IMR-90 (cell line): ENCODE results near the gene TTC27. TPM values are rescaled to one million over a fixed set of nuclear protein-coding genes. Genes with fewer than 3 reads are reported as not detected.
A peak's percentile ranks its signal among the peaks of the same experiment; 100 is the strongest.

ENCODE experiments used
- ATAC-seq: fragments of 200-7000 bp; cut with Tn5 transposase; 2 replicates; pipeline ENCODE4 v1.9.1; 2020; ENCODE audit warnings: low read depth, mild to moderate bottlenecking, moderate library complexity
- BruUV-seq: library from RNA; stranded (reverse); fragments of 400-500 nt; replicated peaks from 2 replicates; lab custom pipeline; 2021; lab: Mats Ljungman, UMichigan
- CTCF ChIA-PET: fragments of 300-600 bp; formaldehyde crosslinking; extraction: SDS; loops from one replicate; lab custom pipeline; 2021; ENCODE audit warnings: antibody characterized with exemption; lab: Yijun Ruan, JAX
- POLR2A ChIA-PET: fragments of 300-600 bp; sonication (Branson Sonifier 250); formaldehyde crosslinking; loops from one replicate; lab custom pipeline; 2022; ENCODE audit warnings: antibody characterized with exemption; ENCODE audit not compliant: unreplicated experiment; lab: Charles Lee
- DNase-seq: peaks from one replicate; pipeline ENCODE4 v3.0.0; 2013
- H2AFZ ChIP-seq: replicated peaks from 2 replicates; pipeline ENCODE3; 2013; ENCODE audit warnings: low read length, mild to moderate bottlenecking; ENCODE audit not compliant: poor library complexity
- H2AK5ac ChIP-seq: 2 replicates; pipeline ENCODE4 v1.6.1; 2013; ENCODE audit warnings: low read depth, low read length, inconsistent platforms
- H2AK9ac ChIP-seq: replicated peaks from 2 replicates; pipeline ENCODE3; 2013; ENCODE audit warnings: mild to moderate bottlenecking, low read depth, low read length, moderate library complexity; ENCODE audit not compliant: poor library complexity
- H2BK120ac ChIP-seq: 2 replicates; pipeline ENCODE4 v1.6.1; 2013; ENCODE audit warnings: low read depth, low read length, inconsistent platforms
- H2BK15ac ChIP-seq: 3 replicates; pipeline ENCODE4 v1.6.1; 2013; ENCODE audit warnings: low read depth, low read length, inconsistent platforms
- H2BK20ac ChIP-seq: 2 replicates; pipeline ENCODE4 v1.6.1; 2013; ENCODE audit warnings: low read depth, mild to moderate bottlenecking, inconsistent platforms, low read length, moderate library complexity
- H2BK5ac ChIP-seq: 2 replicates; pipeline ENCODE4 v1.6.1; 2013; ENCODE audit warnings: mild to moderate bottlenecking, low read depth, low read length, inconsistent platforms; ENCODE audit not compliant: poor library complexity, severe bottlenecking
- H3K14ac ChIP-seq: replicated peaks from 2 replicates; pipeline ENCODE4 v1.6.1; 2013; ENCODE audit warnings: low read depth, low read length, inconsistent platforms
- H3K18ac ChIP-seq: 2 replicates; pipeline ENCODE4 v1.6.1; 2013; ENCODE audit warnings: low read depth, low read length, control low read depth
- H3K23ac ChIP-seq: 2 replicates; pipeline ENCODE4 v1.6.1; 2013; ENCODE audit warnings: low read depth, low read length, inconsistent platforms
- H3K27ac ChIP-seq: 2 replicates; pipeline ENCODE4 v1.5.1; 2013; ENCODE audit warnings: mild to moderate bottlenecking, control low read depth, low read length; ENCODE audit not compliant: insufficient read depth
- H3K27me3 ChIP-seq: 2 replicates; pipeline ENCODE4 v1.6.1; 2013; ENCODE audit warnings: low read length; ENCODE audit not compliant: control insufficient read depth, insufficient read depth
- H3K36me3 ChIP-seq: 2 replicates; pipeline ENCODE4 v1.6.1; 2013; ENCODE audit warnings: low read length, mixed read lengths; ENCODE audit not compliant: control insufficient read depth, insufficient read depth
- H3K4ac ChIP-seq: 2 replicates; pipeline ENCODE4 v1.6.1; 2013; ENCODE audit warnings: low read depth, low read length, inconsistent platforms
- H3K4me1 ChIP-seq: 2 replicates; pipeline ENCODE4 v1.6.1; 2013; ENCODE audit warnings: low read length, mixed read lengths; ENCODE audit not compliant: control insufficient read depth, insufficient read depth
- H3K4me2 ChIP-seq: 2 replicates; pipeline ENCODE4 v1.6.1; 2013; ENCODE audit warnings: low read depth, mild to moderate bottlenecking, control low read depth, low read length, moderate library complexity
- H3K4me3 ChIP-seq: 2 replicates; pipeline ENCODE4 v1.5.1; 2013; ENCODE audit warnings: low read depth, mild to moderate bottlenecking, control low read depth, low read length, moderate library complexity; ENCODE audit not compliant: insufficient read depth
- H3K56ac ChIP-seq: 2 replicates; pipeline ENCODE4 v1.6.1; 2013; ENCODE audit warnings: low read length, inconsistent platforms; ENCODE audit not compliant: insufficient read depth; ENCODE audit errors: extremely low read depth
- H3K79me1 ChIP-seq, 2 experiments: 2 replicates each; pipeline ENCODE4 v1.6.1; 2013; ENCODE audit warnings: low read length in 2 of 2, inconsistent platforms in 1 of 2, low read depth in 1 of 2
- H3K9ac ChIP-seq: 2 replicates; pipeline ENCODE4 v1.6.1; 2013; ENCODE audit warnings: low read depth, low read length, control low read depth
- H3K9me1 ChIP-seq: 2 replicates; pipeline ENCODE4 v1.6.1; 2013; ENCODE audit warnings: low read length, inconsistent platforms; ENCODE audit not compliant: insufficient read depth
- H3K9me3 ChIP-seq: 2 replicates; pipeline ENCODE4 v1.6.1; 2013; ENCODE audit warnings: low read length; ENCODE audit not compliant: control insufficient read depth, insufficient read depth
- H4K20me1 ChIP-seq: 2 replicates; pipeline ENCODE4 v1.6.1; 2013; ENCODE audit warnings: low read length, inconsistent platforms; ENCODE audit not compliant: insufficient read depth
- H4K5ac ChIP-seq: 2 replicates; pipeline ENCODE4 v1.6.1; 2013; ENCODE audit warnings: mild to moderate bottlenecking, low read depth, low read length, control low read depth
- H4K8ac ChIP-seq, 2 experiments: 2 replicates each; pipeline ENCODE4 v1.6.1; 2013; ENCODE audit warnings: low read depth in 2 of 2, low read length in 2 of 2, control low read depth in 1 of 2, inconsistent platforms in 1 of 2
- H4K91ac ChIP-seq: 2 replicates; pipeline ENCODE4 v1.6.1; 2013; ENCODE audit warnings: low read depth, low read length, inconsistent platforms; ENCODE audit not compliant: insufficient read depth
- BHLHE40 ChIP-seq: fragments of 150-350 bp; IDR thresholded peaks from 2 replicates; pipeline ENCODE4 v1.6.1; 2016; ENCODE audit warnings: mild to moderate bottlenecking, low read depth, low read length
- CEBPB ChIP-seq: IDR thresholded peaks from 2 replicates; pipeline ENCODE4 v1.6.1; 2012; ENCODE audit warnings: low read depth, low read length, improper control_type of control experiment
- CHD1 ChIP-seq: IDR thresholded peaks from 2 replicates; pipeline ENCODE4 v1.6.1; 2012; ENCODE audit warnings: low read depth, low read length, improper control_type of control experiment
- CTCF ChIP-seq: conservative IDR thresholded peaks from 2 replicates; pipeline ENCODE4 v1.5.1; 2012; ENCODE audit warnings: mild to moderate bottlenecking, low read depth, low read length, improper control_type of control experiment
- MAFK ChIP-seq: IDR thresholded peaks from 2 replicates; pipeline ENCODE4 v1.6.1; 2012; ENCODE audit warnings: low read depth, low read length, improper control_type of control experiment
- MXI1 ChIP-seq: IDR thresholded peaks from 2 replicates; pipeline ENCODE4 v1.6.1; 2012; ENCODE audit warnings: low read depth, mild to moderate bottlenecking, low read length, moderate library complexity, borderline replicate concordance
- POLR2A ChIP-seq: IDR thresholded peaks from 2 replicates; pipeline ENCODE4 v1.6.1; 2012; ENCODE audit warnings: mild to moderate bottlenecking, low read depth, low read length
- WGBS, 2 experiments: methylation state at CpG; one replicate each; pipeline versions ENCODE4 v1.1.5 to v1.1.7; 2013; ENCODE audit warnings: missing lambda C conversion rate in 2 of 2; ENCODE audit not compliant: insufficient read length in 1 of 2; ENCODE audit errors: extremely low coverage in 2 of 2; 5-methylcytosine and 5-hydroxymethylcytosine counted together
- dilution Hi-C: fragments of 300-500 bp; cut with HindIII; formaldehyde crosslinking; loops from one replicate; pipeline ENCODE4 v1.14.3; 2018; ENCODE audit warnings: low sequenced_read_pairs; ENCODE audit not compliant: unreplicated experiment
- in situ Hi-C: fragments of 300-500 bp; cut with MboI; formaldehyde crosslinking; loops from 3 replicates; pipeline ENCODE4 v1.14.3; 2019; ENCODE audit warnings: low sequenced_read_pairs, inconsistent platforms, mixed read lengths
- intact Hi-C: fragments of 100-400 bp; cut with micrococcal nuclease; formaldehyde crosslinking; loops from 2 replicates; pipeline ENCODE4 v1.10.0; 2022
- polyA plus RNA-seq, 3 experiments: library from polyadenylated mRNA; depleted of rRNA; stranded (reverse); fragments of >200 nt; gene quantifications; 2 replicates each; pipeline ENCODE4 v1.2.3, GENCODE V29; 2012; ENCODE audit warnings: low replicate concordance in 1 of 3
- total RNA-seq: library from RNA; depleted of rRNA; stranded (reverse); fragments of >200 nt; gene quantifications from 2 replicates; pipeline ENCODE4 v1.2.3, GENCODE V29; 2012

Gene TTC27
- total and polyA plus RNA-seq, 2 of the 4 experiments (the other 2 are of a cell fraction), result 12.7 to 30.5 TPM

DNA sequence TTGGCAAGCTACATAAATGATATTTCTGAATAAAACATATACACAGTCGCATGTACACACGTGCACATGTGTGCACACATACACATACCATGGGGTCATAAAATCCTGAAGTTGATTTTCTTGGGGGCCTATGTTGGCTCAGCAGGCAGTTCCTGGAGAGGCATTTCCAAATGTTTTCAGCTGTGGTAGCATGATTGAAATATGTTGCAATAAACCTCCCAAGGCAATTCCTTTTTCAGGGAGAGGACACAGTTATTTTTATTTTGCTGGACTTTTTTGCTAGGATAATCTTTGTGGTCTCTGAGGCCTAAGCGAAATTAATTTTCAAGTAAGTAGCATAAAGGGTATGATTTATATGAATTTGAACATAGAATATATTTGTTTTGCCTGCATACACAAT is 192.2 kb downstream of the TTC27 start:
- H3K9me3 ChIP-seq, result no peaks in the 10 kb centered on the region
- ATAC-seq (no peak), DNase-seq (no peak)
- H3K23ac ChIP-seq, result no peak overlapping the region
- no peak overlapping the region for H3K18ac ChIP-seq
- no peaks in the 10 kb centered on the region for H4K20me1 ChIP-seq
- H4K91ac ChIP-seq, result no peak overlapping the region
- no peak overlapping the region for H2BK120ac ChIP-seq
- H3K4me1 ChIP-seq, result peaks cover 4% of the 10 kb centered on the region
- H2BK15ac ChIP-seq, result no peak overlapping the region
- H3K27me3 ChIP-seq, result no peaks in the 10 kb centered on the region
- no peak overlapping the region for H3K4me3 ChIP-seq
- H4K8ac ChIP-seq, result no peak overlapping the region
- H3K79me1 ChIP-seq, result no peaks in the 10 kb centered on the region
- H2BK5ac ChIP-seq, result no peak overlapping the region
- no peaks in the 10 kb centered on the region for H3K9me1 ChIP-seq
- TF ChIP-seq CHD1, result no peak
- 0 out of 2 replicates have a peak, but pooled peaks have one; percentile 11 for TF ChIP-seq CEBPB
- no peak for TF ChIP-seq POLR2A
- TF ChIP-seq CTCF, result no peak
- TF ChIP-seq BHLHE40, result no peak
- TF ChIP-seq MAFK, result no peak
- TF ChIP-seq MXI1, result no peak
- dilution Hi-C loops (no loop called here), intact Hi-C loops (no loop called here), in situ Hi-C loops (no loop called here)
- H3K4me2 ChIP-seq, result no peak overlapping the region
- H3K14ac ChIP-seq, result no peak overlapping the region
- H3K9ac ChIP-seq, result no peak overlapping the region
- ChIA-PET CTCF (no interaction called here), POLR2A (no interaction called here)
- H2AK5ac ChIP-seq, result no peak overlapping the region
- H2BK20ac ChIP-seq, result no peak overlapping the region
- H3K36me3 ChIP-seq, result no peaks in the 10 kb centered on the region
- no CpG with 5 or more reads among the region's 3 CpGs for WGBS, 2 experiments
- H4K5ac ChIP-seq, result no peak overlapping the region
- no peak overlapping the region for H3K27ac ChIP-seq
- H3K56ac ChIP-seq, result no peak overlapping the region
- BruUV-seq, result no TSS peak
- H3K4ac ChIP-seq, result no peak overlapping the region
- H2AK9ac ChIP-seq, result no peak overlapping the region
- H2AFZ ChIP-seq, result no peak overlapping the region
